Peyer's patch (tissue), 4 donors: ENCODE data around the gene SFXN2.

Source experiments
- CTCF ChIP-seq, 6 experiments: fragments of 450-650 bp in 4 of 6; fragments of 200-600 bp in 2 of 6; sonication (generic) in 1 of 6; IDR thresholded peaks; one replicate each; pipeline ENCODE4 v1.5.1; 2017 to 2019; ENCODE audit warnings: antibody characterized with exemption in 6 of 6, mild to moderate bottlenecking in 3 of 6, moderate library complexity in 1 of 6
- POLR2A ChIP-seq, 2 donors: fragments of 450-650 bp; IDR thresholded peaks; one replicate each; pipeline ENCODE4 v1.5.1; 2017; ENCODE audit warnings: antibody characterized with exemption in 2 of 2, mild to moderate bottlenecking in 2 of 2, moderate library complexity in 2 of 2

- TF ChIP-seq CTCF (IDR thresholded peaks at IDR 0.05): no peak
- TF ChIP-seq POLR2A (IDR thresholded peaks at IDR 0.05): no peak
These were observed 13.2 kb upstream of the SFXN2 start for GRCh38 chr10:102701272-102701671.
